Stimulated activated CD4-positive, alpha-beta T cell treated with anti-CD3 and anti-CD28 coated beads, Interleukin-2, amount 100 ng/mL, for 48 hours (primary cell): ENCODE measurements around the gene SERPINB5.

Source experiments
- DNase-seq, 2 donors: peaks; one replicate each; pipeline ENCODE4 v3.0.0-alpha.2; 2020

SERPINB5 gene

GRCh38 chr18:63470751-63471150 lies 6.0 kb upstream of the SERPINB5 start:
- DNase-seq: no peak

- no peak for DNase-seq
Measured at GRCh38 chr18:63472380-63472779, 4.4 kb upstream of the SERPINB5 start.

GRCh38 chr18:63477200-63477599 lies 442 bp downstream of the SERPINB5 start:
- no peak for DNase-seq

GRCh38 chr18:63477968-63478367 lies 1.2 kb downstream of the SERPINB5 start:
- DNase-seq: no peak

- no peak for DNase-seq
Measured at GRCh38 chr18:63479826-63480225, 3.1 kb downstream of the SERPINB5 start.

- no peak for DNase-seq
Measured at GRCh38 chr18:63480476-63480875, 3.7 kb downstream of the SERPINB5 start.

- no peak for DNase-seq
Measured at GRCh38 chr18:63480915-63481314, 4.2 kb downstream of the SERPINB5 start.

- no peak for DNase-seq
Measured at GRCh38 chr18:63487676-63488075, 10.9 kb downstream of the SERPINB5 start.

- DNase-seq: no peak
Measured at GRCh38 chr18:63488160-63488559, 11.4 kb downstream of the SERPINB5 start.

- no peak for DNase-seq
Measured at GRCh38 chr18:63492851-63493250, 16.1 kb downstream of the SERPINB5 start.

- no peak for DNase-seq
Measured at GRCh38 chr18:63495675-63496074, 18.9 kb downstream of the SERPINB5 start.

GRCh38 chr18:63505566-63506335 lies 29.0 kb downstream of the SERPINB5 start:
- DNase-seq: peak; percentile 43 to 49

GRCh38 chr18:63506336-63506646 lies 29.5 kb downstream of the SERPINB5 start:
- DNase-seq: no peak

- DNase-seq: no peak
Measured at GRCh38 chr18:63508596-63508995, 31.8 kb downstream of the SERPINB5 start.

GRCh38 chr18:63511285-63511684 lies 34.5 kb downstream of the SERPINB5 start:
- no peak for DNase-seq

GRCh38 chr18:63514326-63514725 lies 37.6 kb downstream of the SERPINB5 start:
- no peak for DNase-seq

- DNase-seq: no peak
Measured at GRCh38 chr18:63514888-63515678, 38.3 kb downstream of the SERPINB5 start.

- no peak for DNase-seq
Measured at GRCh38 chr18:63515801-63516200, 39.0 kb downstream of the SERPINB5 start.

GRCh38 chr18:63518178-63519012 lies 41.6 kb downstream of the SERPINB5 start:
- peak; percentile 41 to 48 for DNase-seq

- DNase-seq: no peak
Measured at GRCh38 chr18:63520053-63520685, 43.4 kb downstream of the SERPINB5 start.

- no peak for DNase-seq
Measured at GRCh38 chr18:63523660-63524059, 46.9 kb downstream of the SERPINB5 start.

GRCh38 chr18:63527251-63527650 lies 50.5 kb downstream of the SERPINB5 start:
- DNase-seq: no peak
